SK-N-SH treated with all-trans-retinoic acid at 6 μM for 48 hours (cell line): ENCODE results near the gene CYP3A7.

Source experiments
- GLIS3 ChIP-seq: fragments of 250-450 bp; sonication (Bioruptor Pico); IDR thresholded peaks from 2 replicates; pipeline ENCODE4 v1.5.0; 2020; ENCODE audit warnings: mild to moderate bottlenecking, moderate library complexity
- ZNF70 ChIP-seq: fragments of 450-650 bp; formaldehyde crosslinking; IDR thresholded peaks from 2 replicates; pipeline ENCODE4 v1.5.0; 2020; ENCODE audit warnings: mild to moderate bottlenecking, moderate library complexity

DNA sequence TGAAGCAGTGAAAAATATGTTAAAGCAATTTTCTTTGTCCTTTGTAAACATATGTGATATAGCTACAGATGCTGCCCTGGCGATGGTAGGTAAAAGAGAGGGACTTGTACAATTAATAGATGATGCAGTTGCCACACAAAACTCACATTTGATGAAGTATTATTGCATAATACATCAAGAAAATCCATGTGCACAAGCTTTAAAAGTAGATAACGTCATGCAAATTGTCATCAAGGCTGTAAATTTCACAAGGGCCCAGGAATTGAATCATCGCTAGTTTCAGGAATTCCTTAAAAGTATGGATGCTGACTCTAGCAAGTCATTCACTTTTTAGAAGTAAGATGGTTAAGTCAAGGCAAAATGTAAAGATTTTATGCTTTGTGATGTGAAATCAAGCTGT lies 65.2 kb downstream of the CYP3A7 start:
- no peak for TF ChIP-seq ZNF70 (CRISPR knock-in tag)
- no peak for TF ChIP-seq GLIS3 (CRISPR knock-in tag)
